Natural killer cell treated with Interleukin-12 subunit alpha and Interleukin-12 subunit beta and Interleukin-15 and Interleukin-18, amount 100 ng/mL, for 72 hours (primary cell): ENCODE measurements around the gene C15orf40. TPM values are rescaled to one million over a fixed set of nuclear protein-coding genes. Genes with fewer than 3 reads are reported as not detected.
"Not testable (repeated sequence)": the region's sequence is repeated elsewhere in the genome, so short reads cannot be mapped to it uniquely, and the experiment has no call there.

Experiments
- ATAC-seq, 2 donors: fragments of 150-1000 bp; cut with Tn5 transposase in 1 of 2; sonication (Bioruptor Pico), chemical (Tn5 transposase) in 1 of 2; 2 replicates each; pipeline ENCODE4 v1.10.0; 2021
- DNase-seq: peaks from one replicate; pipeline ENCODE4 v3.0.0; 2022; ENCODE audit warnings: low spot score
- H3K27ac Mint-ChIP-seq, 2 donors: 1 replicate in 1 of 2; 2 replicates in 1 of 2; pipeline ENCODE4 v1.8.0; 2022; ENCODE audit warnings: mixed read lengths in 2 of 2, mild to moderate bottlenecking in 1 of 2, moderate library complexity in 1 of 2
- H3K27me3 Mint-ChIP-seq, 2 donors: 1 replicate in 1 of 2; 2 replicates in 1 of 2; pipeline ENCODE4 v1.8.0; 2022; ENCODE audit warnings: mixed read lengths in 2 of 2
- H3K36me3 Mint-ChIP-seq: one replicate; pipeline ENCODE4 v1.8.0; 2022; ENCODE audit warnings: mixed read lengths
- H3K4me1 Mint-ChIP-seq, 2 donors: 1 replicate in 1 of 2; 2 replicates in 1 of 2; pipeline ENCODE4 v1.8.0; 2022; ENCODE audit warnings: low read depth in 2 of 2, mixed read lengths in 2 of 2, mild to moderate bottlenecking in 1 of 2
- H3K4me3 Mint-ChIP-seq: one replicate; pipeline ENCODE4 v1.8.0; 2022; ENCODE audit warnings: mixed read lengths
- H3K9me3 Mint-ChIP-seq: 2 replicates; pipeline ENCODE4 v1.8.0; 2022; ENCODE audit warnings: mixed read lengths
- total RNA-seq, 2 donors: library from RNA; stranded (reverse); gene quantifications; one replicate each; pipeline ENCODE4 v1.2.3, GENCODE V29; 2022

Gene C15orf40
- total RNA-seq, 2 donors from 2014 or later, result 23.7 to 25.5 TPM

GRCh38 chr15:82959423-82959822 is 52.0 kb downstream of the C15orf40 start:
- DNase-seq (no peak), ATAC-seq (no peak)
- H3K27me3 Mint-ChIP-seq, result no peaks in the 10 kb centered on the region
- no peak overlapping the region for H3K27ac Mint-ChIP-seq
- H3K4me3 Mint-ChIP-seq, result no peak overlapping the region
- H3K36me3 Mint-ChIP-seq, result no peaks in the 10 kb centered on the region
- H3K4me1 Mint-ChIP-seq, result no peaks in the 10 kb centered on the region
- H3K9me3 Mint-ChIP-seq, result no peaks in the 10 kb centered on the region

- ATAC-seq, result no peak
- no peaks in the 10 kb centered on the region for H3K4me1 Mint-ChIP-seq
- H3K36me3 Mint-ChIP-seq, result no peaks in the 10 kb centered on the region
- H3K4me3 Mint-ChIP-seq, result no peak overlapping the region
- no peak overlapping the region for H3K27ac Mint-ChIP-seq
- no peaks in the 10 kb centered on the region for H3K27me3 Mint-ChIP-seq
- DNase-seq, result no peak
- H3K9me3 Mint-ChIP-seq, result no peaks in the 10 kb centered on the region
Measured at GRCh38 chr15:82958638-82959037, 52.8 kb downstream of the C15orf40 start.

- Mint-ChIP-seq H3K4me3 (peak within 1 kb of the TSS; percentile 21), H3K27ac (no peak within 1 kb of the TSS), H3K4me1 (no peaks in the 10 kb centered on the region), H3K36me3 (no peaks in the 10 kb centered on the region), H3K9me3 (no peaks in the 10 kb centered on the region), H3K27me3 (peaks cover 4 to 7% of the 10 kb centered on the region in 2 donors)
- ATAC-seq (peak; percentile 61 to 69), DNase-seq (no peak)
Measured at GRCh38 chr15:82952158-82953081, 59.0 kb downstream of the C15orf40 start, which contains the start of gene HOMER2. HOMER2 (minus strand) TSS chr15:82952720; CDS start chr15:82952535, 185 bp downstream.

- ATAC-seq (no peak), DNase-seq (no peak)
- peak overlapping the region; percentile 21 for H3K4me3 Mint-ChIP-seq
- H3K27ac Mint-ChIP-seq, result no peak overlapping the region
- H3K9me3 Mint-ChIP-seq, result no peaks in the 10 kb centered on the region
- H3K36me3 Mint-ChIP-seq, result no peaks in the 10 kb centered on the region
- no peaks in the 10 kb centered on the region for H3K4me1 Mint-ChIP-seq
- H3K27me3 Mint-ChIP-seq, result peaks cover 12% of the 10 kb centered on the region in 2 donors
Measured at GRCh38 chr15:82951472-82952157, 59.8 kb downstream of the C15orf40 start.

GRCh38 chr15:82950746-82951370 is 60.6 kb downstream of the C15orf40 start:
- ATAC-seq (no peak), DNase-seq (no peak)
- Mint-ChIP-seq H3K4me3 (no peak overlapping the region), H3K9me3 (no peaks in the 10 kb centered on the region), H3K27me3 (peaks cover 16 to 17% of the 10 kb centered on the region in 2 donors), H3K27ac (no peak overlapping the region), H3K36me3 (no peaks in the 10 kb centered on the region), H3K4me1 (no peaks in the 10 kb centered on the region)

- H3K27me3 Mint-ChIP-seq, result peaks cover 16 to 17% of the 10 kb centered on the region in 2 donors
- H3K36me3 Mint-ChIP-seq, result no peaks in the 10 kb centered on the region
- DNase-seq, result no peak
- H3K9me3 Mint-ChIP-seq, result no peaks in the 10 kb centered on the region
- ATAC-seq, result no peak
- no peak overlapping the region for H3K27ac Mint-ChIP-seq
- no peak overlapping the region for H3K4me3 Mint-ChIP-seq
- no peaks in the 10 kb centered on the region for H3K4me1 Mint-ChIP-seq
Measured at GRCh38 chr15:82950295-82950694, 61.1 kb downstream of the C15orf40 start.

GRCh38 chr15:82946155-82946701 is 65.2 kb downstream of the C15orf40 start:
- Mint-ChIP-seq H3K27ac (no peak overlapping the region), H3K4me3 (no peak overlapping the region), H3K27me3 (peaks cover 12 to 25% of the 10 kb centered on the region in 2 donors), H3K4me1 (peaks cover 0 to 4% of the 10 kb centered on the region in 2 donors), H3K9me3 (no peaks in the 10 kb centered on the region), H3K36me3 (no peaks in the 10 kb centered on the region)
- ATAC-seq, result no peak
- DNase-seq, result no peak

GRCh38 chr15:82945326-82945725 is 66.1 kb downstream of the C15orf40 start:
- Mint-ChIP-seq H3K36me3 (no peaks in the 10 kb centered on the region), H3K27ac (no peak overlapping the region), H3K4me1 (peaks cover 0 to 4% of the 10 kb centered on the region in 2 donors), H3K9me3 (no peaks in the 10 kb centered on the region), H3K4me3 (no peak overlapping the region), H3K27me3 (peaks cover 12 to 25% of the 10 kb centered on the region in 2 donors)
- no peak for DNase-seq
- ATAC-seq, result no peak

GRCh38 chr15:82944821-82945220 is 66.6 kb downstream of the C15orf40 start:
- DNase-seq, result no peak
- ATAC-seq, result no peak
- H3K27me3 Mint-ChIP-seq, result peaks cover 12 to 25% of the 10 kb centered on the region in 2 donors
- no peaks in the 10 kb centered on the region for H3K36me3 Mint-ChIP-seq
- no peaks in the 10 kb centered on the region for H3K9me3 Mint-ChIP-seq
- no peak overlapping the region for H3K27ac Mint-ChIP-seq
- H3K4me1 Mint-ChIP-seq, result peaks cover 0 to 4% of the 10 kb centered on the region in 2 donors
- no peak overlapping the region for H3K4me3 Mint-ChIP-seq

- peaks cover 0 to 4% of the 10 kb centered on the region in 2 donors for H3K4me1 Mint-ChIP-seq
- H3K4me3 Mint-ChIP-seq, result no peak overlapping the region
- H3K9me3 Mint-ChIP-seq, result no peaks in the 10 kb centered on the region
- no peak for DNase-seq
- no peak for ATAC-seq
- peaks cover 12 to 25% of the 10 kb centered on the region in 2 donors for H3K27me3 Mint-ChIP-seq
- no peaks in the 10 kb centered on the region for H3K36me3 Mint-ChIP-seq
- H3K27ac Mint-ChIP-seq, result no peak overlapping the region
Measured at GRCh38 chr15:82944056-82944455, 67.4 kb downstream of the C15orf40 start.

- DNase-seq, result no peak
- Mint-ChIP-seq H3K4me3 (no peak overlapping the region), H3K27ac (no peak overlapping the region), H3K27me3 (peaks cover 12 to 31% of the 10 kb centered on the region in 2 donors), H3K36me3 (no peaks in the 10 kb centered on the region), H3K4me1 (peaks cover 0 to 4% of the 10 kb centered on the region in 2 donors), H3K9me3 (no peaks in the 10 kb centered on the region)
- ATAC-seq, result no peak
Measured at GRCh38 chr15:82943176-82943575, 68.3 kb downstream of the C15orf40 start.

GRCh38 chr15:82942691-82943090 is 68.7 kb downstream of the C15orf40 start:
- Mint-ChIP-seq H3K27ac (no peak overlapping the region), H3K9me3 (no peaks in the 10 kb centered on the region), H3K4me1 (peaks cover 0 to 4% of the 10 kb centered on the region in 2 donors), H3K36me3 (no peaks in the 10 kb centered on the region), H3K4me3 (no peak overlapping the region), H3K27me3 (peaks cover 11 to 32% of the 10 kb centered on the region in 2 donors)
- ATAC-seq (no peak), DNase-seq (no peak)

- not testable (repeated sequence) for DNase-seq, H3K27ac Mint-ChIP-seq, H3K36me3 Mint-ChIP-seq, H3K9me3 Mint-ChIP-seq, H3K4me1 Mint-ChIP-seq, ATAC-seq, H3K4me3 Mint-ChIP-seq
- H3K27me3 Mint-ChIP-seq, result peaks cover 0 to 32% of the 10 kb centered on the region in 2 donors
Measured at GRCh38 chr15:82939678-82940077, 71.8 kb downstream of the C15orf40 start.
